ENCODE results near the gene CRB1. TPM values are rescaled to one million over a fixed set of nuclear protein-coding genes. Genes with fewer than 3 reads are reported as not detected.

Gene CRB1
- polyA plus RNA-seq, 1 experiment = not detected

DNA sequence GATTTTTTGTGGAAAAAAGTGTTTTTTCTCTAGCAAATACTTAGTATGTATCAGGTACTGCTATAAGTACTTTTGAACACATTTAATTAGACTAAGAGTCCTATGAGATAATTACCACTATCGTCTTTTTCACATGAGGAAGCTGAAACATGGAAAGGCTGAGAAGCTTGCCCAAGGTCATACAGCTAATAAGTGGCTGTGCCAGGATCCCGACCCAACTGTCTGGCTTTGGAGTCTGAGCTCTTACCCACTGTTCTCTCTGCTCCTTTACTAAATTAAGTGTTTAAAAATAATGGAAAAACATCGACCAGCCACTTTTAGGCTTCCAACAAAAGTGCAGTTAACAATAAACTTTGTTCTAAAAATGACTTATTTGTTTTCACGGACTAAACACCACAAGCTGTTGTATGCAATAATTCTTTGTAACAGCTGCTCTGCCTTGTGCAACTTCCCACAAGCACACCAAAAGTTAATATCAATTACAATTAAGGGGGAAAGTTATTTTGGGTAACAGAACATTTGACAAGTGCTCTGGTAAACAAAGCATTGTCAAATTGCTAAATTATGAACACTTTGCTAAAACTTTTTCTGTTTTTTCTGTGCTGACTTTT lies 75.7 kb downstream of the CRB1 start:
- POLR2A ChIA-PET = no interaction called here
- H3K27ac ChIP-seq (ENCODE audit: low read depth, low read length) = no peak overlapping the region
- CTCF ChIA-PET = interaction anchor here (0.9 kb wide), 1 partner anchor 14 kb away, joined by 4 read pairs; no protein-coding TSS in a partner anchor
- no peaks in the 10 kb centered on the region for H3K27me3 ChIP-seq (ENCODE audit: control insufficient read depth, insufficient read depth, low read length)
- DNase-seq (ENCODE audit: low read depth, low spot score) = no peak
- TF ChIP-seq, protein P1, sequence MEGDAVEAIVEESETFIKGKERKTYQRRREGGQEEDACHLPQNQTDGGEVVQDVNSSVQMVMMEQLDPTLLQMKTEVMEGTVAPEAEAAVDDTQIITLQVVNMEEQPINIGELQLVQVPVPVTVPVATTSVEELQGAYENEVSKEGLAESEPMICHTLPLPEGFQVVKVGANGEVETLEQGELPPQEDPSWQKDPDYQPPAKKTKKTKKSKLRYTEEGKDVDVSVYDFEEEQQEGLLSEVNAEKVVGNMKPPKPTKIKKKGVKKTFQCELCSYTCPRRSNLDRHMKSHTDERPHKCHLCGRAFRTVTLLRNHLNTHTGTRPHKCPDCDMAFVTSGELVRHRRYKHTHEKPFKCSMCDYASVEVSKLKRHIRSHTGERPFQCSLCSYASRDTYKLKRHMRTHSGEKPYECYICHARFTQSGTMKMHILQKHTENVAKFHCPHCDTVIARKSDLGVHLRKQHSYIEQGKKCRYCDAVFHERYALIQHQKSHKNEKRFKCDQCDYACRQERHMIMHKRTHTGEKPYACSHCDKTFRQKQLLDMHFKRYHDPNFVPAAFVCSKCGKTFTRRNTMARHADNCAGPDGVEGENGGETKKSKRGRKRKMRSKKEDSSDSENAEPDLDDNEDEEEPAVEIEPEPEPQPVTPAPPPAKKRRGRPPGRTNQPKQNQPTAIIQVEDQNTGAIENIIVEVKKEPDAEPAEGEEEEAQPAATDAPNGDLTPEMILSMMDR (IDR thresholded peaks at IDR 0.05; ENCODE audit: low read depth, low read length) = no peak
- H3K4me3 ChIP-seq (ENCODE audit: low read depth, low read length) = no peak overlapping the region
- H3K9me3 ChIP-seq (ENCODE audit: control insufficient read depth, insufficient read depth, low read length) = no peaks in the 10 kb centered on the region

DNA sequence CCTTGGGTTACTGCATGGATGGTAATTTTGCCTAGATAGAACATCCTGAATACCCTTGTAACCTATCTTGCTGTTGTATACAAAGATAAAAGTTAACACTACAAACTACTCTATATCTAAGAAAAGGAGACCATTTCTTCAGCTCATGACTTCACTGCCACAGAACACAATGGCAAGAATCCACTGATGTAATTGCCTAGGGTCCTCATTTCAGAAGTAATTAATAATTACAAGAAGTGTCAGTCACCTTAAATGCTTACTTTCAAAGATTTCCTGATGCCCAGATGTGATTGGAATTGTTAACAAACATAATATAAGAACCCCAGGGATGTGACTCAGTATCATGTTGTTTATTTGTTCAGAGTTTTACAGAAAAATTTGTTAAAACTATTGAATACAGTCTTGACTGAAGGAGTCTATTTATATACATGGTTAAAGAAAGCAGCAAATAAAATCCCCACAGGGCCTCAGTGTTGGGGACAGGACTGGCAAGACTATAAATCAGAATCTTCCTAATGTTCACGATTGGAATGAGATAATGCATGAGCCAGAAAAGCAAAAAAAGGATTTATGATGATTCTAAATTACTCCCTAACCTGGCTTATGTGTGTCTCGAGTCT lies 83.9 kb downstream of the CRB1 start:
- no peak for DNase-seq (ENCODE audit: low read depth, low spot score)
- Histone ChIP-seq H3K27me3 (ENCODE audit: control insufficient read depth, insufficient read depth, low read length) (no peaks in the 10 kb centered on the region), H3K4me3 (ENCODE audit: low read depth, low read length) (no peak overlapping the region), H3K27ac (ENCODE audit: low read depth, low read length) (no peak overlapping the region), H3K9me3 (ENCODE audit: control insufficient read depth, insufficient read depth, low read length) (peaks cover 7% of the 10 kb centered on the region; the same call in 1 of the 2 replicates)
- CTCF ChIA-PET = interaction anchor here (0.6 kb wide), 1 partner anchor 127 kb away, joined by 3 read pairs; no protein-coding TSS in a partner anchor
- POLR2A ChIA-PET = no interaction called here
- TF ChIP-seq, protein P1 (IDR thresholded peaks at IDR 0.05; ENCODE audit: low read depth, low read length) = no peak

DNA sequence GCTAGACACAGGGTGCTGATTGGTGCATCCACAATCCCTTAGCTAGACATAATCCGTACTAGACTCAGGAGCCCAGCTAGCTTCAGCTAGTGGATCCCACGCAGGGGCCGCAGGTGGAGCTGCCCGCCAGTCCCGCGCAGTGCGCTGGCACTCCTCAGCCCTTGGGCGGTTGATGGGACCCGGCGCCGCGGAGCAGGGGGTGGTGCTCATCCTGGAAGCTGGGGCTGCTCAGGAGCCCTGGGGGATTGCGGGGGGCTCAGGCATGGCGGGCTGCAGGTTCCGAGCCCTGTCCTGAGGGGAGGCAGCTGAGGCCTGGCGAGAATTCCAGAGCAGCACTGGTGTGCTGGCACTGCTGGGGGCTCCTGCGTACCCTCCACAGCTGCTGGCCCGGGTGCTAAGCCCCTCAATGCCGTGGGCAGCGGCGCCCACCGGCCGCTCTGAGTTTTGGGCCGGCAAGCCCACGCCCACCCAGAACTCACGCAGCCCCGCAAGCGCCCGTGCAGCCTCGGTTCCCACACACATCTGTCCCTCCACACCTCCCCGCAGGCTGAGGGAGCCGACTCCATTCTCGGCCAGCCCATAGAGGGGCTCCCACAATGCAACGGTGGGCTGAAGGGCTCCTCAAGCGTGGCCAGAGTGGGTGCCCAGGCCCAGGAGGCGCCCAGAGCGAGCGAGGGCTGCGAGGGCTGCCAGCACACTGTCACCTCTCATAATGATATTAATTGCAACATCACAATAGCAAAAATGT lies 87.4 kb downstream of the CRB1 start:
- POLR2A ChIA-PET = no interaction called here
- peaks cover 7% of the 10 kb centered on the region; the same call in 1 of the 2 replicates for H3K9me3 ChIP-seq (ENCODE audit: control insufficient read depth, insufficient read depth, low read length)
- TF ChIP-seq, protein P1 (IDR thresholded peaks at IDR 0.05; ENCODE audit: low read depth, low read length) = no peak
- CTCF ChIA-PET = interaction anchor here (2.7 to 4.1 kb wide), 2 partner anchors 28 to 175 kb away, joined by 21 to 40 read pairs; no protein-coding TSS in a partner anchor
- no peak for DNase-seq (ENCODE audit: low read depth, low spot score)
- no peak overlapping the region for H3K4me3 ChIP-seq (ENCODE audit: low read depth, low read length)
- H3K27me3 ChIP-seq (ENCODE audit: control insufficient read depth, insufficient read depth, low read length) = no peaks in the 10 kb centered on the region
- no peak overlapping the region for H3K27ac ChIP-seq (ENCODE audit: low read depth, low read length)

DNA sequence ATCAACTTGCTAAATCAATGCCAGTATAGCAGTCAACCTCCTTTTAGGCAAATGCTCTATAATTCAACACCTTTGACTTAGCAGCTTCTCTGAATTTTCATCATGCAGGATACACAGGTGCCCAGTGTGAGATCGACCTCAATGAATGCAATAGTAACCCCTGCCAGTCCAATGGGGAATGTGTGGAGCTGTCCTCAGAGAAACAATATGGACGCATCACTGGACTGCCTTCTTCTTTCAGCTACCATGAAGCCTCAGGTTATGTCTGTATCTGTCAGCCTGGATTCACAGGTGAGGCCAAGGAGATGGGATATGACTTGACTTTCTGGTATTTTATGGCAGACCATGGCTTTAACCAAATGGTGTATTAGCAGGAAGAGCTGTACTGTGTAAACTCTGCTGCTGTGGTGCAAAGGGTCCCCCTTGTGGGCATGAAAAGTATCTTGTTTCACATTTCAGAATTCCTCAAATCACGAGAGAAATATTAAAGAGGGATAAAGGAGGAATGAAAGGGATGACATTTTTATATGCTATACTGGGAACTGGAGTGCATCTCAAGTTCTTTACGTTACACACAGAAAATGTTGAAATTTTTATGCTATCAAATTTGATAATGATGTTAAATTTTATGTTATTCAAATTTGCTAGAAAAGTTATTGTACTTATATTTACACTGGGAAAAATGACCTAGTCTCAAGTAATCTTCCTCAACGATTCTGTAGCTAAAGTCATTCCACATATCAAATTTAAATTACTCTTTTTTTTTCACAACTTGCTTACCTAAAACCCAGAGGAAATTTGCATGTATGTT lies 88.9 kb downstream of the CRB1 start:
- TF ChIP-seq, protein P1 (IDR thresholded peaks at IDR 0.05; ENCODE audit: low read depth, low read length) = peak; percentile 73
- no peak overlapping the region for H3K27ac ChIP-seq (ENCODE audit: low read depth, low read length)
- H3K27me3 ChIP-seq (ENCODE audit: control insufficient read depth, insufficient read depth, low read length) = no peaks in the 10 kb centered on the region
- ChIA-PET POLR2A (no interaction called here), CTCF (interaction anchor here (0.6 to 4.1 kb wide), 9 partner anchors 9 to 177 kb away, joined by 3 to 40 read pairs (median 3); no protein-coding TSS in a partner anchor)
- H3K4me3 ChIP-seq (ENCODE audit: low read depth, low read length) = no peak overlapping the region
- no peak for DNase-seq (ENCODE audit: low read depth, low spot score)
- H3K9me3 ChIP-seq (ENCODE audit: control insufficient read depth, insufficient read depth, low read length) = peaks cover 7% of the 10 kb centered on the region; the same call in 1 of the 2 replicates
